HG03565 (cell line): ENCODE measurements around the gene LINC00632.

Experiments
- ATAC-seq: cut with Tn5 transposase; IDR thresholded peaks from one replicate; pipeline ENCODE4 v1.9.1; 2021; ENCODE audit warnings: mild to moderate bottlenecking, moderate library complexity; ENCODE audit not compliant: unreplicated experiment

The LINC00632 gene

DNA sequence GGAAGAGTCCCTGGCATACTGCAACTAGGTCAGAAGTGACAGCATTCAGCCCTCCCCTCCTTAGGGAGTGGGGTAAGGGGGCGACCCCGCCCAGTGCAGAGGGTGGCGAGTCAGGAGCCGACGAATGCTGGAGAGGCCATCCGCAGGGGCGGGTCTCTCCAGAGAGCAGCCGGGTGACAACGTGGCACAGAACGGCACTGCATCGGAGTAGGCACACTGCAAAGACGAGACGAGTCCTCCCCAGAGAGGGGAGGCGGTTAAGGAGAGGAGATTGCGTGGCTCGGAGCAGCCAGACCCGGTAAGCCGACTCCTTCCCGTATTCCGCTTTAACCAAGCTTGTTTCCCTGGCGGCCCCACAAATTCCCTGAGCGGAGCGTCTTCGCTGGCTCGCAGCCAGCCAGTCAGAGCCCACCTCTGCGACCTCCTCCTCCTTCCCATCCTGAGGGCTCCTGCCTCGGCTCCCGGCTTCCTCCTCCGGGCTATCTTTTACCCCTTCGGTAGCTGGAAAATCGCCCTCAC lies 54.9 kb downstream of the LINC00632 start:
- no peak for ATAC-seq

DNA sequence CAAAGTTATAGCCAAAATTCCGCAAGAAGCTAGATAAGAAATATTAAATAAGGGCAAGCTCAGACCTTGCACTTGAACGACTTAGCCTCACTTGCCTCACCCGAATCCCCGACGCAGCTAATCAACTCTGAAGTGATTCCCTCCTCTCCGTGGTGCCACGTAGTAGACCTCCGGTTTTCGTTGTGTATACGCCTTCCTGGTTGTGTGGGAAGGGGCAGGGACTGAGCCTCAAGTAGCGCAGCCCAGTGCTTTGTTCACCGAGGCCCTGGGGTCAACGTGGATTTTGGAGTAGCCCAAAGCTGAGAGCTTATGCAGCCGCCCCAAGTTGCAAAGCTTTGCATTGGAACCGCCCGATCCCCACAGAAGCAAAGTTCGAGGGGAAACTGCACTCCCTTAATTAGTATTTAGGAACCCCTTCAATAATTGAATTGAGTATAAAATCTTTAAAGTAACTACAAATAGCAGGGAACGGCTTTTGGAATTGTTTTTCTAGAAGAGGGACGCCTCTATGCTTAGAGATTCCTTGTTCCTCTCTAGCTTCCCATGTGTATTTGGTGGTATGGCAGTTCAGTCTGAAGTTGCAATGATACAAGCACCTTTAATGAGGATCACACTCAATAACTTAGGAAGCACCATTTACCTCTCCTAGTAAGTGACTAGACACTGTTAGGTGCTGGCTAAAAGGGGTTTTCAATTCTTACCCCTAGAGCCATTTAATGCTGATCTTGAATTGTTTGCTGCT lies 55.7 kb downstream of the LINC00632 start:
- ATAC-seq: no peak

DNA sequence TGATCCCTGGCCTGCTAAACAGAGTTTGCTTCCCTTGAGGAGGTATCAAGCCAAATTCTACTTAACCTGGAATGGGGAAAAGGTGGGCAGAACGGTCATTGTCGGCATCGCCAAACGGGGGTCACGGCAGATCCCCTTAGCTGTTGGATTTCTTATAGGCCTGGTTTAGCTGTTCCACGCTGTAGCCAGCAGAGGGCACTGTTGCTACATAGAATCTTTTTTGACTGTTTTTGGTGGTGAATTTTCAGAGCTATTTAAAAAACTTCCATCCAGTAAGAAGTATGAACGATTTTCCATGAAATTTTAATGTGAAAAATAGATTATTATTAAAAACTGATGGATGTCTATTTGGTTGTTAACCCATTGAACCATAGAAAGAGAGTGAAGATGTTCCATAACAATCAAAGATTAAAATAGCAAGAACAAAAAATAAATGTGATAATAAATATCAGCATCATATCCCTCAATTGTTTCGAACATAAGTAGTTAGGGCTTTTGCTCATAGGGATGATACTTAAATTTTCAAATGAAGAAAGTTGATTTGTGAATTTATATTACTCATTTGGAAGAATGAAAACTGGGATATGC lies 56.6 kb downstream of the LINC00632 start:
- peak; percentile 43 for ATAC-seq

DNA sequence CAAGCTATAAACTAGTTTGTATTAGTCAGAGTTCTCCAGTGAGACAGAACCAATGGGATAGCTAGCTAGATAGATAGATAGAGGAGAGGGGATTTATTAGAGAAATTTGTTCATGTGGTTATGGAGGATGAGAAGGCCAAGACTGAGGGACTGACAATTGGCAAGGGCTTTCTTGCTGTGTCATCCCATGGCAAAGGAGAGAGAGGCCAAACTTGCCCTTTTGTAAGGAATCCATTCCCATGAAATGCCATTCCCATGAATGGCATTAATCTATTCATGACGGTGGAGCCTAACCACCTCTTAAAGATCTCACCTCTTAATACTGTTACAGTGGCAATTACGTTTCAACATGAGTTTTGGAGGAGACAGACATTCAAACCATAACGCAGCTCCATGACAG lies 58.1 kb downstream of the LINC00632 start:
- ATAC-seq: no peak

DNA sequence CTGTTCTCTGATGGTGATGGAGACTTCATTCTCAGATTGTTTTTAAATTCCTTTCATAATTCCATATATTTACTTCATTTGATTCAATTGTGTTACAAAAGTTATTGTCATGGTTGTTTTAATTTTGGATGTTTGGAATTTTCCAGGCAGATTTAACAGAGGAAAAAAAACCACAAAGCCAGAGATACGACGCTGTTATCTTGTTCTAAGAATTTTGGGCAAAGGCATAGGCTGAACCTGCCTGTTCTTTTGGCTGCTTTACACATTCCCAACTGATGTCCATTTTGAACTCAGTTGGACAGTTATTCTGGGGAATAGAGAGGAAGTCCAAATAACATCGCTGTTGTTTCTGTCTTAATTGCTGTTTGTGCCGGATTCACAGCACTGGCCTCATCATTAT lies 65.7 kb downstream of the LINC00632 start:
- ATAC-seq: no peak

DNA sequence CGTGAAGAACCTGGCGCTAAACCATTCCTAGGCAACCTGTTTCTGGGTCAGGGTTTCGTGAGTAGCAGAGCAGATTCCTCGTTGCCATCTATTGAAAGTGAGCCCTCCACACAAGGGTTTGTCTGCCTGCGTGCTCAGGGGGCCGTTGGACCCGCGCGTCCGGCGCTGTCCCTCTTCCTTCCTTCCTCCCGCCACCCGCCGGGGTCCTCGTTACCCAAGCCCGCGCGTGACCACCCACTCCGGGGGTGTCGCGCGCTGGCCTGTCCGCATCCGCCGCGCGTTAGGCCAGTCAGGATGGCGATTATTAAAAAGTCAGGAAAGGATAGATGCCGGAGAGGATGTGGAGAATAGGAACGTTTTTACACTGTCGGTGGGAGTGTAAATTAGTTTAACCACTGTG lies 66.8 kb downstream of the LINC00632 start:
- ATAC-seq: no peak

DNA sequence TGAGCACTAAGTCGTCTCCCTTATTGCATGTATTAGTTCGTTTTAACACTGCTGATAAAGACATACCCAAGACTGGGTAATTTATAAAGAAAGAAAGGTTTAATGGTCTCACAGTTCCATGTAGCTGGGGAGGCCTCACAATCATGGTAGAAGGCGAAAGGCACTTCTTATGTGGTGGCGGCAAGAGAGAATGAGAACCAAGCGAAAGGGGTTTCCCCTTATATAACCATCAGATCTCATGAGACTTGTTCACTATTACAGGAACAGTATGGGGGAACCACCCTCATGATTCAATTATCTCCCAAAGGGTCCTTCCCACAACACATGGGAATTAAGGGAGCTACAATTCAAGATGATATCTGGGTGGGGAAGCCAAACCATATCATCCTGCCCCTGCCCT lies 85.1 kb downstream of the LINC00632 start:
- no peak for ATAC-seq

DNA sequence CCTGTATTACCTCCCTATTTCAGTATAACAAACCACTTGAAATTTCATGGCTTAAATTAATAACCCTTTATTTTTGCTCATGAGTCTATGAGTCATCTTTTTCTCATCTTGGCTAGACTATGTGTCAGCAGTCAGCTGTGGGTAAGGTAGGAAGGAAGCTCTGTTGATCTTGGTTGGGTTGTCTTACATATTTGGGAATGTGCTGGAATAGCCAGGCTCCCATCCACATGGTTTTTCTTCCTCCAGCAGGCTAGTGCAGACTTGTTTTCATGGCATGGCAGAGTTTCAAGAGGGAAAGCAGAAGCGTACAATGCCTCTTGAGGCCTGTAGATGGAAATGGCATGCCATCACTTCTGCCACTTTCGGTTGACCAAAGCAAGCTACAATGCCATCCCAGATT lies 89.7 kb downstream of the LINC00632 start:
- ATAC-seq: no peak

DNA sequence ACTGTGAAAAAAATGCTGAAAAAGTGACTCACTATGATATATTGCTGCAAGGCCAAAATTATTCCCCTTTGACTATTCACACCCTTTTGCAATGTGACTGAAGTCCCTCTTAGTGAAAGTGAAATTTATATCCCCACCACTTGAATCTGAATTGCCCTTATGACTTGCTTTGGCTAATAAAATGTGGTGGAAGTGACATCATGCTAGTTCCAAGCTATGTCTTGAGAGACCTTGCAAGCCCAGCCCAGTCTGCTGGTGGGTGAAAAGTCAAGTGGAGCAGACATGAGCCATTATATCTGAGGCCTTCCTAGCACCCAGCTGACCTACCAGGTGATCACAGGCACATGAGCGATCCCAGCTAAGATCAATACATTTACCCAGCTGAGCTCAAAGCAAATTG lies 94.7 kb downstream of the LINC00632 start:
- no peak for ATAC-seq

DNA sequence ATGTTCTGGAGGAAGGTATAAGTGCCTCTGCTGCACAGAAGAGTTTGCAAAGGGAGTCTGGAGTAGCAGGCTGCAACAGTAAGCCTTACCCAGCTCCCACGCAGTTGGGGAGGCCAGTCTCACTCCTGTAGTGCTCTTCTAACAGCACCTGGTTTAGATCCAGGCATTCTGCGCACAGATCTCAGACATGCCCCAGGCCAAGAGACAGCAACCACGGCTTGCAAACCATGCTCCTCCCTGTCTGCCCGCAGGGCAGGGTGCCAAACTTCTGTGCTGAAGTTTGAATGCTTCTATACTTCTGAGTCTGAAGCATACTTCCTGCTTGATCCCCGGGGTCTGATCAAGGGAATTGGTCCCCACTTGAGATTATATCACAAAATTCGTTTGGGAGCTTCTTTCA lies 106.3 kb downstream of the LINC00632 start:
- ATAC-seq: no peak

DNA sequence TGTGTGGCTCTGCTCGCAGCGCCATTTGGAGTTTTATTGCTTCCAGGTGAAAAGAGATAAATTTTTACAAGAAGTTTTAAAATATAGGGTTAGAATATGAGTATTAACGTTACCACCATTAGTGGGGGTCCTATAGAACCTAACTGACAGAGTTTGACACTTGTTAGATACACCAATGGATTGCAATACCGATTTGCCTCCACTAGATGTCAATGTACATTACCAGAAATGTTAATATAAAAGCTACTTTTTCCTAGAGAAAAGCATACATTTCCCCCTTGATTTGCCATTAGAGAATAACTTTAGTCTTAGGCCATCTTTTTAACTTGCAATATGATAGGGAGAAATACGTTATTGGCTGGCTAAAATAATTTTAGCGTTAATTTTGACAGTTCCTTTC lies 108.4 kb downstream of the LINC00632 start:
- no peak for ATAC-seq

DNA sequence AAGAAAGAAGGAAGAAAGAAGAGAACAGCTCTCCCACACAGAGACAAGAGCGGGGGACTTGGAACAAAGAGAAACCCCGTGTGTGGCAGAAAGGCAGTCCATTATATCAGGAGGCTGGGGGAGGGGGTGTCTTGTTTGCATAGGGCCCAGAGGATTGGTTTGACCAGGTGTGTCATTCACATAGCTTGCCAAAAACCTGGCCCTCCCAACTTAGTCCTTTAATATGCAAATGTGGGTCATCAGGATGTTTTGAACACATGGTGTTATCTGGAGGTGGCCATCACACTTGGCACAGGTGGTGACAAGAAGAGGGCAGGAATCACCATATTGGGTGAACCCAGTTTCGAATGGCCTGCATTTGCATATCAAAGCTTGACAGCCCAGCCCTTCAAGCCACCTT lies 111.7 kb downstream of the LINC00632 start:
- no peak for ATAC-seq

DNA sequence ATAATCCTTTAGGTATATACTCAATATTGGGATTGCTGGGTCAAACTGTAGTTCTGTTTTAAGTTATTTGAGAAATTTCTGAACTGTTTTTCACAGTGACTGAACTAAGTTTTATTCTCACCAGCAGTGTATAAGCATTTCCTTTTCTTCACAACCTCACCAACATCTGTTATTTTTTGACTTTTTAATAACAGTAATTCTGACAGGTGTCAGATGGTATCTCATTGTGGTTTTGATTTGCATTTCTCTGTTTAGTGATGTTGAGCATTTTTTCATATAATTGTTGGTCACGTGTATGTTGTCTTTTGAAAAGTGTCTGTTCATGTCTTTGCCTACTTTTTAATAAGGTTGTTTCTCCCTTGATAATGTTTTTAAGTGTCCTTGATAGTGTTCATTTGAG lies 112.6 kb downstream of the LINC00632 start:
- no peak for ATAC-seq

DNA sequence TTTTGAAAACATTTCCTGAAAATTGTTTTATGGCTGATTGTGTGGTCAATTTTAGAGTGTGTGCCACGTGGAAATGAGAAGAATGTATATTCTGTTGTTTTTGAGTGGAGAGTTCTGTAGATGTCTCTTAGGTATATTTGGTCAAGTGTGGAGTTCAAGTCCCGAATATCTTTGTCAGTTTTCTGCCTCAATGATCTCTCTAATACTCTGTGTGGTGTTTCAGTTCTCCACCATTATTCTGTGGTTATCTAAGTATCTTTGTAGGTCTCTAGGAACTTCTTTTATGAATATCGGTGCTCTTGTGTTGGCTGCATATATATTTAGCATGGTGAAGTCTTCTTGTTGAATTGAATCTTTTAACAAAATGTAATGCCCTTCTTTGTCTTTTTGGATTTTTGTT lies 113.3 kb downstream of the LINC00632 start:
- ATAC-seq: no peak

DNA sequence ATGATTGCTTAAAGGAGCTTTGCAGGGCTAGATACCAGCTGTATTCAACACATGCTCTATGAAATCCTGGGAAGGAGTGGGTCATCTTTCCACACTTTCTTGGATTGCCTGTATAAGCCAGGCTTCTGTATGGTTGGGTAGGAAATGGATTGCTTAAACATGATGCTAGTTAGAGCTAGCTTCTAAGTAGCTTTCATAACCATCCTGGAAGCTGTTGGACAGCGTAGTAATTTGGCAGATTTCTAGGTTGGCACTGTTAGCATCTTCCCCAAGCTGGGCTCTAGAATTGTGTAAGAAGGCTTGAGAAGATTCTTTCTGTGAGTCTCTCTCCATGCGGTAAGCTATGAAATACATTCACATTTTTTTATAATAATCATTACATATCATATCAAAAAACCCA lies 127.3 kb downstream of the LINC00632 start:
- no peak for ATAC-seq
